GM23338 (cell line): Measurements from ENCODE around the gene PTPRJ. TPM values are rescaled to one million over a fixed set of nuclear protein-coding genes. Genes with fewer than 3 reads are reported as not detected.

Experiments used
- ATAC-seq: fragments of 200-7000 bp; cut with Tn5 transposase; 3 replicates; pipeline ENCODE4 v1.9.1; 2020
- DNase-seq: peaks from one replicate; pipeline ENCODE4 v3.0.0-alpha.2; 2015; ENCODE audit warnings: low spot score
- H2AFZ ChIP-seq: fragments of 200-600 bp; sonication (generic); 2 replicates; pipeline ENCODE4 v1.8.0; 2016; ENCODE audit warnings: antibody characterized with exemption, mild to moderate bottlenecking, moderate library complexity
- H3F3A ChIP-seq: fragments of 200-600 bp; sonication (generic); replicated peaks from 2 replicates; pipeline ENCODE4 v1.8.0; 2017; ENCODE audit warnings: antibody characterized with exemption, mixed run types, low read depth
- H3K27ac ChIP-seq: fragments of 200-600 bp; sonication (generic); 2 replicates; pipeline ENCODE4 v1.6.1; 2016; ENCODE audit warnings: low read depth
- H3K27me3 ChIP-seq: fragments of 200-600 bp; sonication (generic); 2 replicates; pipeline ENCODE4 v1.8.0; 2016; ENCODE audit warnings: mild to moderate bottlenecking, mixed run types, moderate library complexity; ENCODE audit not compliant: insufficient read depth
- H3K36me3 ChIP-seq: fragments of 200-600 bp; sonication (generic); 2 replicates; pipeline ENCODE4 v1.8.0; 2016; ENCODE audit warnings: mild to moderate bottlenecking; ENCODE audit not compliant: insufficient read depth
- H3K4me1 ChIP-seq: fragments of 200-600 bp; sonication (generic); 2 replicates; pipeline ENCODE4 v1.8.0; 2016; ENCODE audit warnings: mild to moderate bottlenecking, moderate library complexity; ENCODE audit not compliant: insufficient read depth
- H3K4me2 ChIP-seq: fragments of 200-600 bp; sonication (generic); 2 replicates; pipeline ENCODE4 v1.7.1; 2017; ENCODE audit warnings: mixed run types
- H3K4me3 ChIP-seq: fragments of 200-600 bp; sonication (generic); 2 replicates; pipeline ENCODE4 v1.6.1; 2016; ENCODE audit warnings: mixed run types
- H3K79me2 ChIP-seq: fragments of 200-600 bp; sonication (generic); replicated peaks from 2 replicates; pipeline ENCODE4 v1.8.0; 2017; ENCODE audit warnings: mild to moderate bottlenecking; ENCODE audit not compliant: insufficient read depth
- H3K9me2 ChIP-seq: fragments of 200-600 bp; sonication (generic); 2 replicates; pipeline ENCODE4 v1.8.0; 2017; ENCODE audit not compliant: insufficient read depth
- H4K20me1 ChIP-seq: fragments of 200-600 bp; sonication (generic); replicated peaks from 2 replicates; pipeline ENCODE4 v1.8.0; 2017; ENCODE audit warnings: mild to moderate bottlenecking; ENCODE audit not compliant: insufficient read depth
- H3K27ac Mint-ChIP-seq: 2 replicates; pipeline ENCODE4 v1.8.0; 2020; ENCODE audit warnings: inconsistent platforms, mild to moderate bottlenecking, moderate library complexity, mixed read lengths
- H3K27me3 Mint-ChIP-seq: 3 replicates; pipeline ENCODE4 v1.8.0; 2022; ENCODE audit warnings: low read depth, mild to moderate bottlenecking, moderate library complexity, mixed read lengths, inconsistent platforms; ENCODE audit not compliant: insufficient read depth, poor library complexity
- H3K36me3 Mint-ChIP-seq: 3 replicates; pipeline ENCODE4 v1.8.0; 2021; ENCODE audit warnings: low read depth, mild to moderate bottlenecking, inconsistent platforms, moderate library complexity, mixed read lengths
- H3K4me1 Mint-ChIP-seq: 3 replicates; pipeline ENCODE4 v1.8.0; 2020; ENCODE audit warnings: mild to moderate bottlenecking, inconsistent platforms, mixed read lengths
- H3K4me3 Mint-ChIP-seq: 3 replicates; pipeline ENCODE4 v1.8.0; 2021; ENCODE audit warnings: moderate library complexity, mild to moderate bottlenecking, inconsistent platforms, mixed read lengths
- H3K9me3 Mint-ChIP-seq: 3 replicates; pipeline ENCODE4 v1.8.0; 2020; ENCODE audit warnings: moderate library complexity, mild to moderate bottlenecking, inconsistent platforms, mixed read lengths
- CREB1 ChIP-seq: fragments of 250-450 bp; sonication (Bioruptor Pico); IDR thresholded peaks from 2 replicates; pipeline ENCODE4 v1.5.0; 2020; ENCODE audit warnings: low read depth, mild to moderate bottlenecking, moderate library complexity
- CTCF ChIP-seq, 2 experiments: fragments of 200-600 bp in 1 of 2; sonication (generic) in 1 of 2; conservative IDR thresholded peaks; 2 replicates each; pipeline versions ENCODE4 v1.5.1 to v1.6.1; 2016 to 2017; ENCODE audit warnings: antibody characterized with exemption in 2 of 2, low read depth in 2 of 2, mild to moderate bottlenecking in 2 of 2, moderate library complexity in 1 of 2
- ETS1 ChIP-seq: IDR thresholded peaks from 2 replicates; pipeline ENCODE4 v1.6.1; 2016; ENCODE audit warnings: antibody characterized with exemption
- EZH2 ChIP-seq: fragments of 200-600 bp; sonication (generic); IDR thresholded peaks from one replicate; pipeline ENCODE4 v1.8.0; 2017; ENCODE audit warnings: antibody characterized with exemption, mild to moderate bottlenecking, low read depth; ENCODE audit not compliant: unreplicated experiment
- EZH2phosphoT487 ChIP-seq: fragments of 200-600 bp; sonication (generic); IDR thresholded peaks from one replicate; pipeline ENCODE4 v1.8.1; 2018; ENCODE audit warnings: antibody characterized with exemption; ENCODE audit not compliant: unreplicated experiment
- JUNB ChIP-seq: IDR thresholded peaks from one replicate; pipeline ENCODE4 v1.6.1; 2016; ENCODE audit warnings: antibody characterized with exemption; ENCODE audit not compliant: unreplicated experiment
- NANOG ChIP-seq: IDR thresholded peaks from 2 replicates; pipeline ENCODE4 v1.6.1; 2016; ENCODE audit warnings: antibody characterized with exemption, borderline replicate concordance
- REST ChIP-seq: IDR thresholded peaks from one replicate; pipeline ENCODE4 v1.6.1; 2018; ENCODE audit warnings: antibody characterized with exemption; ENCODE audit not compliant: unreplicated experiment
- STAT1 ChIP-seq: IDR thresholded peaks from one replicate; pipeline ENCODE4 v1.6.1; 2016; ENCODE audit warnings: antibody characterized with exemption; ENCODE audit not compliant: unreplicated experiment
- ZNF114 ChIP-seq: fragments of 250-450 bp; sonication (Bioruptor Pico); IDR thresholded peaks from 2 replicates; pipeline ENCODE4 v1.5.0; 2020; ENCODE audit warnings: mild to moderate bottlenecking, moderate library complexity
- ZNF331 ChIP-seq: fragments of 250-450 bp; sonication (Bioruptor Pico); IDR thresholded peaks from 2 replicates; pipeline ENCODE4 v1.5.0; 2020; ENCODE audit warnings: low read depth, mild to moderate bottlenecking, moderate library complexity
- polyA plus RNA-seq: library from polyadenylated mRNA; unstranded; fragments of >200 nt; fragmentation: Nextera tagmentation; extraction: Ambion mirVana; gene quantifications from 2 replicates; pipeline ENCODE4 v1.2.1, GENCODE V29; 2016
- total RNA-seq: library from RNA; depleted of rRNA; stranded (reverse); fragments of >200 nt; shearing (Covaris generic); gene quantifications from 2 replicates; pipeline ENCODE4 v1.2.3, GENCODE V29; 2014

Gene PTPRJ
- total and polyA plus RNA-seq, 2 experiments from 2014 or later = 4.2 to 16.0 TPM

- Histone ChIP-seq H3F3A (peaks cover 4% of the 10 kb centered on the region; the same call in 1 of the 2 replicates), H3K9me2 (no peaks in the 10 kb centered on the region), H3K79me2 (0 out of 2 replicates have a peak, but pooled peaks cover 5% of the 10 kb centered on the region), H3K4me3 (no peak overlapping the region), H3K36me3 (no peaks in the 10 kb centered on the region), H3K27me3 (no peaks in the 10 kb centered on the region), H3K27ac (no peak overlapping the region), H4K20me1 (no peaks in the 10 kb centered on the region), H3K4me2 (no peak overlapping the region), H3K4me1 (peaks cover 9% of the 10 kb centered on the region), H2AFZ (no peak overlapping the region)
- H3K4me3 Mint-ChIP-seq = no peak overlapping the region
- no peak for ATAC-seq
- peaks cover 31% of the 10 kb centered on the region for H3K4me1 Mint-ChIP-seq
- H3K27ac Mint-ChIP-seq = peak overlapping the region; percentile 13; the same call in 1 of the 2 replicates
- peaks cover 9% of the 10 kb centered on the region for H3K27me3 Mint-ChIP-seq
- DNase-seq = no peak
- TF ChIP-seq REST (no peak), EZH2phosphoT487 (no peak), CTCF (conservative IDR thresholded peaks at IDR 0.05; ENCODE audit: low read depth in 2 of 2) (no peak), STAT1 (no peak), ETS1 (no peak), ZNF114 (no peak), NANOG (no peak), ZNF331 (CRISPR knock-in tag) (no peak), JUNB (no peak), CREB1 (CRISPR knock-in tag) (no peak), EZH2 (no peak)
- H3K36me3 Mint-ChIP-seq = peaks cover under 1% of the 10 kb centered on the region; the same call in 1 of the 3 replicates
- H3K9me3 Mint-ChIP-seq = no peaks in the 10 kb centered on the region
Observed at GRCh38 chr11:48107188-48107704, 126.9 kb downstream of the PTPRJ start.
